PFSK-1 (cell line): ENCODE results near the gene GTF3C2.

Experiments used
- SIN3A ChIP-seq: IDR thresholded peaks from 2 replicates; pipeline ENCODE4 v1.6.1; 2012; ENCODE audit warnings: mild to moderate bottlenecking, low read length, moderate library complexity, borderline replicate concordance; ENCODE audit not compliant: insufficient read depth
- TAF1 ChIP-seq: IDR thresholded peaks from 2 replicates; pipeline ENCODE4 v1.6.1; 2012; ENCODE audit warnings: low read length, control low read depth, borderline replicate concordance; ENCODE audit not compliant: insufficient read depth

- TF ChIP-seq SIN3A (peak; percentile 74; the same call in 1 of the 2 replicates), TAF1 (peak; percentile 59; the same call in 1 of the 2 replicates)
Measured at GRCh38 chr2:27370816-27371620, 14.5 kb upstream of the GTF3C2 start.
